ENCODE measurements around the gene ZNF141.
A peak's percentile ranks its signal among the peaks of the same experiment; 100 is the strongest.
"Not testable (repeated sequence)": the region's sequence is repeated elsewhere in the genome, so short reads cannot be mapped to it uniquely, and the experiment has no call there.

Gene ZNF141

GRCh38 chr4:337143-337931 is at the start of gene ZNF141:
ZNF141 (plus strand) TSS chr4:337814; CDS start chr4:337984, 170 bp downstream.
- DNase-seq: peak; percentile 59 to 99 (median 96)

- no peak for DNase-seq
Measured at GRCh38 chr4:288891-289290, 48.7 kb upstream of the ZNF141 start.

- DNase-seq: no peak
Measured at GRCh38 chr4:294732-295131, 42.9 kb upstream of the ZNF141 start.

- no peak for DNase-seq
Measured at GRCh38 chr4:302381-302780, 35.2 kb upstream of the ZNF141 start.

- DNase-seq: not testable (repeated sequence)
Measured at GRCh38 chr4:304516-304915, 33.1 kb upstream of the ZNF141 start.

- peak in 4 of 14 donors; percentile 2 to 19 (median 4) for DNase-seq
Measured at GRCh38 chr4:304969-305680, 32.5 kb upstream of the ZNF141 start, which contains the start of gene ZNF732. ZNF732 (minus strand) TSS chr4:305474; CDS start chr4:305310, 164 bp downstream.

- no peak for DNase-seq
Measured at GRCh38 chr4:306551-306961, 31.1 kb upstream of the ZNF141 start.

GRCh38 chr4:309807-310206 is 27.8 kb upstream of the ZNF141 start:
- no peak for DNase-seq

GRCh38 chr4:314296-314903 is 23.2 kb upstream of the ZNF141 start:
- no peak for DNase-seq

GRCh38 chr4:328729-329128 is 8.9 kb upstream of the ZNF141 start:
- no peak for DNase-seq

- peak in 1 of 14 donors; percentile 58 for DNase-seq
Measured at GRCh38 chr4:335515-335914, 2.1 kb upstream of the ZNF141 start.

GRCh38 chr4:336099-336892 is 1.3 kb upstream of the ZNF141 start:
- peak in 6 of 14 donors; percentile 5 to 36 (median 23) for DNase-seq

GRCh38 chr4:336893-337142 is 796 bp upstream of the ZNF141 start:
- no peak for DNase-seq

- DNase-seq: peak in 5 of 14 donors; percentile 21 to 65 (median 38)
Measured at GRCh38 chr4:337932-338758, 531 bp downstream of the ZNF141 start.

GRCh38 chr4:338759-339097 is 1.1 kb downstream of the ZNF141 start:
- DNase-seq: peak in 3 of 14 donors; percentile 2 to 26 (median 12)

- DNase-seq: no peak
Measured at GRCh38 chr4:340011-340410, 2.4 kb downstream of the ZNF141 start.

- DNase-seq: no peak
Measured at GRCh38 chr4:373062-373839, 35.6 kb downstream of the ZNF141 start.

- DNase-seq: no peak
Measured at GRCh38 chr4:374298-375160, 36.9 kb downstream of the ZNF141 start.

GRCh38 chr4:384311-385010 is 46.8 kb downstream of the ZNF141 start:
- DNase-seq: no peak

Data from C1 segment of cervical spinal cord (tissue), 14 donors.